ENCODE results near the gene PHPT1.

DNA sequence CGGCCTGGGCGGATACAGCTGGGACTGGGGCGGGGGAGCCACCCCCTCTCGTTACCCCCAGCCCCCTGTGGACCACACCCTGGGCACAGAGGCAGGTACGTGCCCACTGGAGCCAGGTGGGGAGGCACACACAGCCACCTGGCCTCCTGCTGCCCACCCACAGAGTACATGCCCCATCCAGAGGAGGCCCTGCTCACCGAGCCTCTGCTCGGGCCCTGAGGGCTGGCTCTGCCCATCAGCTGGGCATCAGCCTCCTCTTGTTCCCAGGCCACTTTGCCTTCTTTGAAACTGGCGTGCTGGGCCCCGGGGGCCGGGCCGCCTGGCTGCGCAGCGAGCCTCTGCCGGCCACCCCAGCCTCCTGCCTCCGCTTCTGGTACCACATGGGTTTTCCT, 9.2 kb downstream of the PHPT1 start:
- TF ChIP-seq CTCF (IDR thresholded peaks at IDR 0.05) (no peak), EP300 (IDR thresholded peaks at IDR 0.05) (no peak), POLR2AphosphoS5 (IDR thresholded peaks at IDR 0.05) (no peak)

Measured in stomach (tissue), 4 donors.